ENCODE measurements around the gene MLLT3.

MLLT3 gene

GRCh38 chr9:20634895-20635294, 12.6 kb upstream of the MLLT3 start:
- ChIA-PET CTCF (interaction anchor here (1.2 to 1.8 kb wide), 2 partner anchors 9 to 307 kb away, joined by 5 to 17 read pairs; no protein-coding TSS in a partner anchor), POLR2A (no interaction called here)
- no peak for DNase-seq (ENCODE audit: low read depth, low spot score)
- no peak overlapping the region for H3K4me3 ChIP-seq (ENCODE audit: low read depth, low read length)
- TF ChIP-seq CTCF (IDR thresholded peaks at IDR 0.05; ENCODE audit: insufficient read depth, low read length, missing control alignments), result no peak

GRCh38 chr9:20632705-20633104, 10.4 kb upstream of the MLLT3 start:
- ChIA-PET POLR2A (no interaction called here), CTCF (interaction anchor here (1.1 to 2.0 kb wide), 3 partner anchors 8 to 479 kb away, joined by 3 to 9 read pairs (median 6); no protein-coding TSS in a partner anchor)
- no peak overlapping the region for H3K4me3 ChIP-seq (ENCODE audit: low read depth, low read length)
- DNase-seq (ENCODE audit: low read depth, low spot score), result no peak
- TF ChIP-seq CTCF (IDR thresholded peaks at IDR 0.05; ENCODE audit: insufficient read depth, low read length, missing control alignments), result no peak

- no peak for TF ChIP-seq CTCF (IDR thresholded peaks at IDR 0.05; ENCODE audit: insufficient read depth, low read length, missing control alignments)
- ChIA-PET CTCF (interaction anchor here (0.9 to 9.4 kb wide), 6 partner anchors 8 to 480 kb away, joined by 3 to 184 read pairs (median 4); partner anchors contain the start of gene MLLT3), POLR2A (no interaction called here)
- no peak for DNase-seq (ENCODE audit: low read depth, low spot score)
- H3K4me3 ChIP-seq (ENCODE audit: low read depth, low read length), result no peak overlapping the region
Observed at GRCh38 chr9:20630241-20630943, 8.1 kb upstream of the MLLT3 start.

- no peak for TF ChIP-seq CTCF (IDR thresholded peaks at IDR 0.05; ENCODE audit: insufficient read depth, low read length, missing control alignments)
- ChIA-PET CTCF (interaction anchor here (0.6 to 9.4 kb wide), 63 partner anchors 8 to 698 kb away, joined by 3 to 184 read pairs (median 4); no protein-coding TSS in a partner anchor), POLR2A (no interaction called here)
- no peak overlapping the region for H3K4me3 ChIP-seq (ENCODE audit: low read depth, low read length)
- DNase-seq (ENCODE audit: low read depth, low spot score), result no peak
Observed at GRCh38 chr9:20625003-20625349, 2.7 kb upstream of the MLLT3 start.

- DNase-seq (ENCODE audit: low read depth, low spot score), result no peak
- peak; percentile 70 for TF ChIP-seq CTCF (IDR thresholded peaks at IDR 0.05; ENCODE audit: insufficient read depth, low read length, missing control alignments)
- ChIA-PET POLR2A (no interaction called here), CTCF (interaction anchor here (0.6 to 9.4 kb wide), 65 partner anchors 9 to 698 kb away, joined by 3 to 184 read pairs (median 4); no protein-coding TSS in a partner anchor)
- H3K4me3 ChIP-seq (ENCODE audit: low read depth, low read length), result peak overlapping the region; percentile 16
Observed at GRCh38 chr9:20624201-20625002, 2.1 kb upstream of the MLLT3 start.

GRCh38 chr9:20623748-20624124, 1.4 kb upstream of the MLLT3 start:
- peak overlapping the region; percentile 81 for H3K4me3 ChIP-seq (ENCODE audit: low read depth, low read length)
- DNase-seq (ENCODE audit: low read depth, low spot score), result no peak
- no peak for TF ChIP-seq CTCF (IDR thresholded peaks at IDR 0.05; ENCODE audit: insufficient read depth, low read length, missing control alignments)
- ChIA-PET CTCF (interaction anchor here (0.9 to 9.4 kb wide), 17 partner anchors 9 to 487 kb away, joined by 3 to 184 read pairs (median 6); no protein-coding TSS in a partner anchor), POLR2A (no interaction called here)

Data from AG04449 (cell line).